Activated CD8-positive, alpha-beta memory T cell treated with anti-CD3 and anti-CD28 coated beads, Interleukin-2, amount 10 ng/mL, durations not matched to agents 7 days and 5 days (primary cell): ENCODE data around the gene CRISP2. TPM values are rescaled to one million over a fixed set of nuclear protein-coding genes. Genes with fewer than 3 reads are reported as not detected.
"Not testable (repeated sequence)": the region's sequence is repeated elsewhere in the genome, so short reads cannot be mapped to it uniquely, and the experiment has no call there.

Source experiments
- ATAC-seq: fragments of 150-1000 bp; cut with Tn5 transposase; one replicate; pipeline ENCODE4 v1.10.0; 2021; ENCODE audit warnings: moderate library complexity
- CTCF ChIA-PET: fragments of 350-600 bp; sonication (Branson Sonifier 250); formaldehyde crosslinking; loops from one replicate; lab custom pipeline; 2021; ENCODE audit warnings: antibody characterized with exemption; lab: Charles Lee
- DNase-seq: peaks from one replicate; pipeline ENCODE4 v3.0.0-alpha.2; 2020
- H3K27ac Mint-ChIP-seq: one replicate; pipeline ENCODE4 v1.8.0; 2021; ENCODE audit warnings: mild to moderate bottlenecking, mixed read lengths
- H3K27me3 Mint-ChIP-seq: one replicate; pipeline ENCODE4 v1.8.0; 2021; ENCODE audit warnings: mixed read lengths
- H3K36me3 Mint-ChIP-seq: one replicate; pipeline ENCODE4 v1.8.0; 2021; ENCODE audit warnings: mild to moderate bottlenecking, mixed read lengths
- H3K4me1 Mint-ChIP-seq: one replicate; pipeline ENCODE4 v1.8.0; 2021; ENCODE audit warnings: mixed read lengths
- H3K4me3 Mint-ChIP-seq: one replicate; pipeline ENCODE4 v1.8.0; 2021; ENCODE audit warnings: mild to moderate bottlenecking, moderate library complexity, mixed read lengths
- H3K9me3 Mint-ChIP-seq: one replicate; pipeline ENCODE4 v1.8.0; 2022; ENCODE audit warnings: low read depth, mixed read lengths
- total RNA-seq, 2 experiments: library from RNA; stranded (reverse); gene quantifications; one replicate each; pipeline ENCODE4 v1.2.3, GENCODE V29; 2021

Gene CRISP2
- not detected for total RNA-seq

- H3K4me1 Mint-ChIP-seq = no peaks in the 10 kb centered on the region
- H3K27ac Mint-ChIP-seq = no peak within 1 kb of the TSS
- no peak for DNase-seq
- no peak within 1 kb of the TSS for H3K4me3 Mint-ChIP-seq
- no peak for ATAC-seq
- peaks cover 2% of the 10 kb centered on the region for H3K9me3 Mint-ChIP-seq
- no peaks in the 10 kb centered on the region for H3K27me3 Mint-ChIP-seq
- CTCF ChIA-PET = no interaction called here
- no peaks in the 10 kb centered on the region for H3K36me3 Mint-ChIP-seq
Observed at GRCh38 chr6:49713346-49713745, at the start of gene CRISP2. Gene CRISP2, minus strand, starts transcription at chr6:49713543. Its CDS starts 4,347 bp downstream, at chr6:49709196.

GRCh38 chr6:49744259-49744658 lies 30.9 kb upstream of the CRISP2 start, which contains the start of gene CRISP3:
Gene CRISP3, minus strand, starts transcription at chr6:49744388. Its CDS starts 21 bp downstream, at chr6:49744367.
- DNase-seq = no peak
- Mint-ChIP-seq H3K4me3 (no peak within 1 kb of the TSS), H3K27ac (no peak within 1 kb of the TSS), H3K4me1 (no peaks in the 10 kb centered on the region), H3K27me3 (no peaks in the 10 kb centered on the region), H3K9me3 (no peaks in the 10 kb centered on the region), H3K36me3 (no peaks in the 10 kb centered on the region)
- CTCF ChIA-PET = no interaction called here
- no peak for ATAC-seq

DNA sequence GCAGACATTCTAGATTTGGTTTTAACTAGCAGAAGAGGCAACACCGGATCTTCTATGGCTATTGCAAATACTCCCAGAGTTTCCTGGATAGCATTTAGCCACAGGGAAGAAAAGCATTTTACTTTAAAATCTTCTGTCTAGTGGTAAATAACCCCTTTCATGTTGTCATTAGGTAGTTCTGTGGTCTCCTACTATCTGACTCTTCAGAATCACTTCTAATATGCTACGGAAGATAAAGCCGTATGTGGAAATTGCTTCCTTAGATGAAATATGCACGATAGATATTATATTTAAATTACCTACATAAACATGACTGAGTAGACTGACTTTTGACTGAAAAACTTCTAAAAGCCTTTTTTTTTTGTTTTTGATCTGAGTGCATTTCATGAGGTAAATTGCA lies 30.1 kb upstream of the CRISP2 start:
- H3K9me3 Mint-ChIP-seq = no peaks in the 10 kb centered on the region
- H3K27ac Mint-ChIP-seq = no peak overlapping the region
- CTCF ChIA-PET = no interaction called here
- H3K27me3 Mint-ChIP-seq = no peaks in the 10 kb centered on the region
- DNase-seq (no peak), ATAC-seq (no peak)
- no peaks in the 10 kb centered on the region for H3K4me1 Mint-ChIP-seq
- H3K36me3 Mint-ChIP-seq = no peaks in the 10 kb centered on the region
- H3K4me3 Mint-ChIP-seq = no peak overlapping the region

- CTCF ChIA-PET = no interaction called here
- Mint-ChIP-seq H3K27ac (no peak overlapping the region), H3K9me3 (no peaks in the 10 kb centered on the region), H3K27me3 (no peaks in the 10 kb centered on the region), H3K36me3 (no peaks in the 10 kb centered on the region), H3K4me1 (no peaks in the 10 kb centered on the region), H3K4me3 (no peak overlapping the region)
- no peak for ATAC-seq
- no peak for DNase-seq
Observed at GRCh38 chr6:49739423-49739822, 26.1 kb upstream of the CRISP2 start.

DNA sequence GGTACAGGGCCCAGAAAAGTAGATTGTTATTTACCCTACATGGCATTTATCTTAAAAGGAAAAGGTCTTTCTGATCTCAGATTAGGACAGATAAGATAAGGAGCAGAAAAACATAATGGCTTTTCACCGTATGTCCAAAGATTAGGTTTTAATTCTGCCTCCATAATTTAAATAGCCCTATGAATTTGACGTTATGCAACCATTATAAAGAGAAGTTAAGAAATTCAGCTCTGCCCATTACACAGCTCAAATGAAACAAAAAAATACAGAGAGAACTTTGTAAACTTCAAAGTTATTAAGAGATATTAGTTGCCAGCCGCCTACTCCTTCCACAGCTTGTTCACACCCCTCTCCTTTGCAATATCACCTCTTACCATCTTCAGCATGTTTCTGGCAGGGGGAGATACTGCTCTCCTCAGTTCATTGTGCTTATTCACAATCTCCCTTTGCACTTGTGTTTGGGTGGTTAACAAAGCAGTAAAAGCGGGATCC lies 22.7 kb upstream of the CRISP2 start:
- ATAC-seq (no peak), DNase-seq (no peak)
- H3K27ac Mint-ChIP-seq = no peak overlapping the region
- H3K4me1 Mint-ChIP-seq = no peaks in the 10 kb centered on the region
- CTCF ChIA-PET = no interaction called here
- no peaks in the 10 kb centered on the region for H3K9me3 Mint-ChIP-seq
- no peaks in the 10 kb centered on the region for H3K27me3 Mint-ChIP-seq
- no peaks in the 10 kb centered on the region for H3K36me3 Mint-ChIP-seq
- no peak overlapping the region for H3K4me3 Mint-ChIP-seq

DNA sequence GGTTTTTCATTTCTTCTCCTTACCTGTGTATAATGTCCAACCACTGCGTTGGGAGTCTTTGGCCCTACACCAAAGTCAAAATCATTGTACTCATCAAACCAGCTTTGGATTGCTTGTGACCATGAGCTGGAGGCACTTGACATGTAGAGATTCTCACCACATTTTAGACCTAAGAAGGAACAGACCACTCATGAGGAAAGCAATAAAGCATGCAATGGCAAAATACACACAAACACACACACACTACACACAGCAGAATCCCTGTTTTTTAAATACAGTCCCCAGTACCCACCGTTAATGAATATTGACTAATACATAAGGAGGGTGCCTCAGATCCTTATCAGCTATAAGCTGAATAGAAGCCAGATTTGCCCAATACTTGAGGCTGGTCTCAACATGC lies 20.3 kb upstream of the CRISP2 start:
- no peaks in the 10 kb centered on the region for H3K36me3 Mint-ChIP-seq
- DNase-seq = no peak
- peaks cover 1% of the 10 kb centered on the region for H3K9me3 Mint-ChIP-seq
- H3K27ac Mint-ChIP-seq = no peak overlapping the region
- ATAC-seq = no peak
- H3K4me3 Mint-ChIP-seq = no peak overlapping the region
- no peaks in the 10 kb centered on the region for H3K27me3 Mint-ChIP-seq
- CTCF ChIA-PET = no interaction called here
- H3K4me1 Mint-ChIP-seq = no peaks in the 10 kb centered on the region

- no peak for ATAC-seq
- H3K36me3 Mint-ChIP-seq = no peaks in the 10 kb centered on the region
- H3K4me1 Mint-ChIP-seq = no peaks in the 10 kb centered on the region
- peaks cover 3% of the 10 kb centered on the region for H3K9me3 Mint-ChIP-seq
- DNase-seq = no peak
- no peak overlapping the region for H3K27ac Mint-ChIP-seq
- no peak overlapping the region for H3K4me3 Mint-ChIP-seq
- CTCF ChIA-PET = no interaction called here
- H3K27me3 Mint-ChIP-seq = no peaks in the 10 kb centered on the region
Observed at GRCh38 chr6:49732781-49733180, 19.4 kb upstream of the CRISP2 start.

DNA sequence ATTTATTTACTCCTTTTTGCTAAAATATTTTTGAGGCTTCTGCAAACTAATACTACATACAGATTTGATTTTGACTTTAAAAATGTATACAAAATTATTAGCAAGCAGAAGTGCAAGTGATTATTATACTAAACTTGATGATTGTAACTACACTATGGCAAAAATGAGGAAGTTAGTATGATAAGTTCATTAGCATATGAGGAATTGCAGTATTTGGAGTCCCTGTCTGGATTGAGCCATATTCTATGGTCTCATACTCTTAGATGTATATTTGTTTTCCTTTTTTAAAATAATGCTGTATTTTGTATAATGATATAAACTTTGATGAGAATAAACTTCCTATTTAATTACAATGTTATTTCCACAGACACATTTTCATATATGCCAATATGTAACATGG lies 16.9 kb upstream of the CRISP2 start:
- ATAC-seq = no peak
- no peak overlapping the region for H3K4me3 Mint-ChIP-seq
- no peak for DNase-seq
- H3K9me3 Mint-ChIP-seq = peaks cover 3% of the 10 kb centered on the region
- H3K27me3 Mint-ChIP-seq = no peaks in the 10 kb centered on the region
- H3K4me1 Mint-ChIP-seq = no peaks in the 10 kb centered on the region
- H3K36me3 Mint-ChIP-seq = no peaks in the 10 kb centered on the region
- no peak overlapping the region for H3K27ac Mint-ChIP-seq
- CTCF ChIA-PET = no interaction called here

GRCh38 chr6:49723917-49724316 lies 10.6 kb upstream of the CRISP2 start:
- H3K27me3 Mint-ChIP-seq, H3K9me3 Mint-ChIP-seq, CTCF ChIA-PET, H3K4me3 Mint-ChIP-seq, H3K27ac Mint-ChIP-seq, H3K4me1 Mint-ChIP-seq, H3K36me3 Mint-ChIP-seq, DNase-seq, ATAC-seq: not testable (repeated sequence)

GRCh38 chr6:49721297-49721696 lies 8.0 kb upstream of the CRISP2 start:
- CTCF ChIA-PET = no interaction called here
- no peak overlapping the region for H3K27ac Mint-ChIP-seq
- ATAC-seq (no peak), DNase-seq (no peak)
- no peaks in the 10 kb centered on the region for H3K4me1 Mint-ChIP-seq
- no peaks in the 10 kb centered on the region for H3K27me3 Mint-ChIP-seq
- H3K4me3 Mint-ChIP-seq = no peak overlapping the region
- peaks cover 2% of the 10 kb centered on the region for H3K9me3 Mint-ChIP-seq
- no peaks in the 10 kb centered on the region for H3K36me3 Mint-ChIP-seq

DNA sequence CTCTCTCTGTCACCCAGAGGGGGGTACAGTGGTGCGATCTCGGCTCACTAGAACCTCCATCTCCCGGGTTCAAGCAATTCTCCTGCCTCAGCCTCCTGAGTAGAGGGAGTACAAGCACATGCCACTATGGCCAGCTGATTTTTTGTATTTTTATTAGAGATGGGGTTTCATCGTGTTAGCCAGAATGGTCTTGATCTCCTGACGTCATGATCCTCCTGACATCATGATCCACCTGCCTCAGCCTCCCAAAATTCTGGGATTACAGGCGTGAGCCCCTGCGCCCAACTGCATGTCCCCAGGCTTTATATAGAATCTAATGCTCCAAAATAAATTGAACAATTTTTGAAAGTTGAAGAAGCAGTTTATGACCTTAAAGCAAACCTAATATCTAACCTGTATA lies 7.0 kb upstream of the CRISP2 start:
- DNase-seq (no peak), ATAC-seq (no peak)
- Mint-ChIP-seq H3K27me3 (no peaks in the 10 kb centered on the region), H3K27ac (no peak overlapping the region), H3K9me3 (peaks cover 2% of the 10 kb centered on the region), H3K36me3 (no peaks in the 10 kb centered on the region), H3K4me1 (no peaks in the 10 kb centered on the region), H3K4me3 (no peak overlapping the region)
- CTCF ChIA-PET = no interaction called here

- no peak for DNase-seq
- Mint-ChIP-seq H3K4me3 (no peak overlapping the region), H3K36me3 (no peaks in the 10 kb centered on the region), H3K27ac (no peak overlapping the region), H3K9me3 (no peaks in the 10 kb centered on the region), H3K4me1 (no peaks in the 10 kb centered on the region), H3K27me3 (no peaks in the 10 kb centered on the region)
- ATAC-seq = no peak
- CTCF ChIA-PET = no interaction called here
Observed at GRCh38 chr6:49698478-49698877, 14.9 kb downstream of the CRISP2 start.

GRCh38 chr6:49693512-49693911 lies 19.8 kb downstream of the CRISP2 start:
- H3K36me3 Mint-ChIP-seq = no peaks in the 10 kb centered on the region
- H3K9me3 Mint-ChIP-seq = no peaks in the 10 kb centered on the region
- H3K27me3 Mint-ChIP-seq = no peaks in the 10 kb centered on the region
- ATAC-seq (no peak), DNase-seq (no peak)
- H3K4me1 Mint-ChIP-seq = no peaks in the 10 kb centered on the region
- H3K4me3 Mint-ChIP-seq = no peak overlapping the region
- no peak overlapping the region for H3K27ac Mint-ChIP-seq
- CTCF ChIA-PET = no interaction called here

- Mint-ChIP-seq H3K4me1 (no peaks in the 10 kb centered on the region), H3K4me3 (no peak overlapping the region), H3K27me3 (no peaks in the 10 kb centered on the region), H3K9me3 (no peaks in the 10 kb centered on the region), H3K36me3 (no peaks in the 10 kb centered on the region), H3K27ac (no peak overlapping the region)
- no peak for DNase-seq
- no peak for ATAC-seq
- CTCF ChIA-PET = no interaction called here
Observed at GRCh38 chr6:49692534-49692933, 20.8 kb downstream of the CRISP2 start.
